Measurements from ENCODE around the gene FAM98C.

DNA sequence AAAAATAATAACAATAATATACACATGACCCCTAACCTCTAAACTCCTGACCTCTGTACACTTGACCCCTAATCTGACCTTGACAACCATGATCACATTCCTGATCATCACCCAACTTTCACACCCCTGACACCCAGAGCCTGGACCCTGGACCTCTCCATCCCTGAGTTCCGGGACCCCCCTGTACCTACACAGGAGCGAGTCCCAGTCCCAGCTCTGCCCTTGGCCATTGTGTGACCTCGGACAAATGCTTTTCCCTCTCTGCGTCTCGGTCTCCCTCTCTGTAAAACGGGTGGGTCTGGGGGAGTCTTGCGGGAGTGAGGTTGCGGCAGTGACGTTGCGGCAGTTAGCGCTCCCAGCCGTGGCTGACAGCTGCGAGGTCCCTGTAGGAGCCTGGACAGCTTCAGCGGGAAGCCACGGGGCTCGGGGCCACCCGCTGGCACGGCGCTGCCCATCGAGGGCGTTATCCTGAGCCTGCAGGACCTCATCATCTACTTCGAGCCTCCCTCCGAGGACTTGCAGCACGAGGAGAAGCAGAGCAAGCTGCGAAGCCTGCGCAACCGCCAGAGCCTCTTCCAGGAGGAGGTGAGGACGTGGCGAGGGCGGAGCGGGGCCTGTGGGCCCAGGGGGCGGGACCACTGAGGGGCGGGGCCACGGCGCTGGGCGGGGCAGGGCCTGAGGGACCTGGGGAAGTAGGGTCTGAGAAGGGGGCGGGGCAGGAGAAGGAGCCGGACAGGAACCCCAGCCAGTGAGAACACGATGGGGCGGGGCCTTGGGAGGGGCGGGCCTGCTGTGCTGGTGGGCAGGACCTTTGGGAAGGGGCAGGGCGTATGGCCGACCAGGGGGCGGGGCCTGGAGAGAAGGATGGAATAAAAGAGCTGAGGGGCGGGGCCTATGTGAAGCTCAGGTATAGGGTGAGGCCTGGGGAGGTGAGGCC is 49.8 kb downstream of the FAM98C start:
- TF ChIP-seq, protein P1, sequence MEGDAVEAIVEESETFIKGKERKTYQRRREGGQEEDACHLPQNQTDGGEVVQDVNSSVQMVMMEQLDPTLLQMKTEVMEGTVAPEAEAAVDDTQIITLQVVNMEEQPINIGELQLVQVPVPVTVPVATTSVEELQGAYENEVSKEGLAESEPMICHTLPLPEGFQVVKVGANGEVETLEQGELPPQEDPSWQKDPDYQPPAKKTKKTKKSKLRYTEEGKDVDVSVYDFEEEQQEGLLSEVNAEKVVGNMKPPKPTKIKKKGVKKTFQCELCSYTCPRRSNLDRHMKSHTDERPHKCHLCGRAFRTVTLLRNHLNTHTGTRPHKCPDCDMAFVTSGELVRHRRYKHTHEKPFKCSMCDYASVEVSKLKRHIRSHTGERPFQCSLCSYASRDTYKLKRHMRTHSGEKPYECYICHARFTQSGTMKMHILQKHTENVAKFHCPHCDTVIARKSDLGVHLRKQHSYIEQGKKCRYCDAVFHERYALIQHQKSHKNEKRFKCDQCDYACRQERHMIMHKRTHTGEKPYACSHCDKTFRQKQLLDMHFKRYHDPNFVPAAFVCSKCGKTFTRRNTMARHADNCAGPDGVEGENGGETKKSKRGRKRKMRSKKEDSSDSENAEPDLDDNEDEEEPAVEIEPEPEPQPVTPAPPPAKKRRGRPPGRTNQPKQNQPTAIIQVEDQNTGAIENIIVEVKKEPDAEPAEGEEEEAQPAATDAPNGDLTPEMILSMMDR (IDR thresholded peaks at IDR 0.05), result no peak
- TF ChIP-seq POLR2AphosphoS5 (IDR thresholded peaks at IDR 0.05), result no peak

Data from gastroesophageal sphincter (tissue), 3 donors.